GM19395 (cell line): ENCODE data around the gene SNX17.

Experiments used
- ATAC-seq: cut with Tn5 transposase; IDR thresholded peaks from one replicate; pipeline ENCODE4 v1.9.1; 2021; ENCODE audit warnings: mild to moderate bottlenecking, moderate library complexity; ENCODE audit not compliant: unreplicated experiment

The SNX17 gene

GRCh38 chr2:27363933-27364332 is 6.5 kb upstream of the SNX17 start:
- no peak for ATAC-seq

GRCh38 chr2:27369471-27370025 is 868 bp upstream of the SNX17 start:
- ATAC-seq, result peak; percentile 10

- ATAC-seq, result peak; percentile 35
Observed at GRCh38 chr2:27370816-27371620, 602 bp downstream of the SNX17 start.

GRCh38 chr2:27372937-27373336 is 2.5 kb downstream of the SNX17 start:
- ATAC-seq, result no peak

- ATAC-seq, result no peak
Observed at GRCh38 chr2:27373567-27373966, 3.2 kb downstream of the SNX17 start.

- no peak for ATAC-seq
Observed at GRCh38 chr2:27375513-27376099, 5.2 kb downstream of the SNX17 start.

GRCh38 chr2:27376151-27376865 is 5.9 kb downstream of the SNX17 start:
- no peak for ATAC-seq

GRCh38 chr2:27376866-27377617 is 6.6 kb downstream of the SNX17 start:
- no peak for ATAC-seq

GRCh38 chr2:27377618-27378095 is 7.2 kb downstream of the SNX17 start:
- ATAC-seq, result no peak

- ATAC-seq, result no peak
Observed at GRCh38 chr2:27378096-27378808, 7.8 kb downstream of the SNX17 start.

GRCh38 chr2:27378809-27379290 is 8.4 kb downstream of the SNX17 start:
- no peak for ATAC-seq

- no peak for ATAC-seq
Observed at GRCh38 chr2:27379383-27379835, 9.0 kb downstream of the SNX17 start.

- peak; percentile 34 for ATAC-seq
Observed at GRCh38 chr2:27379836-27380625, 9.6 kb downstream of the SNX17 start.

- peak; percentile 85 for ATAC-seq
Observed at GRCh38 chr2:27380626-27381545, 10.5 kb downstream of the SNX17 start, which contains the start of gene ZNF513. Gene ZNF513, minus strand, starts transcription at chr2:27380734. Its CDS starts 208 bp downstream, at chr2:27380526.

- no peak for ATAC-seq
Observed at GRCh38 chr2:27381577-27382181, 11.3 kb downstream of the SNX17 start.

GRCh38 chr2:27390822-27391679 is 20.6 kb downstream of the SNX17 start:
- no peak for ATAC-seq
